K562 (cell line): Measurements from ENCODE around the gene LHB. TPM values are rescaled to one million over a fixed set of nuclear protein-coding genes. Genes with fewer than 3 reads are reported as not detected.

ENCODE experiments used
- ADNP ChIP-seq: fragments of 200-800 bp; sonication (Bioruptor generic); IDR thresholded peaks from 2 replicates; pipeline ENCODE4 v1.6.1; 2016; ENCODE audit warnings: missing genetic modification characterization, missing compliant biosample characterization
- AFF4 ChIP-seq: sonication (generic); formaldehyde crosslinking; IDR thresholded peaks from 2 replicates; pipeline ENCODE4 v1.8.0; 2023; ENCODE audit warnings: mild to moderate bottlenecking, missing genetic modification reagents
- BCOR ChIP-seq: fragments of 450-650 bp; IDR thresholded peaks from 2 replicates; pipeline ENCODE4 v1.6.1; 2016
- CBFB ChIP-seq: sonication (generic); formaldehyde crosslinking; IDR thresholded peaks from 2 replicates; pipeline ENCODE4 v1.4.0; 2020; ENCODE audit warnings: mild to moderate bottlenecking, missing genetic modification reagents
- CTCF ChIP-seq, 3 experiments: IDR thresholded peaks in 2 of 3; conservative IDR thresholded peaks in 1 of 3; 2 replicates each; pipeline ENCODE4 v1.5.1; 2011 to 2012; ENCODE audit warnings: low read length in 3 of 3, mild to moderate bottlenecking in 3 of 3, control low read depth in 2 of 3, improper control_type of control experiment in 1 of 3, inconsistent platforms in 1 of 3, low read depth in 1 of 3, mixed read lengths in 1 of 3, moderate library complexity in 1 of 3; ENCODE audit not compliant: insufficient read depth in 2 of 3
- HES1 ChIP-seq: fragments of 450-650 bp; IDR thresholded peaks from 2 replicates; pipeline ENCODE4 v1.6.1; 2016; ENCODE audit warnings: low read depth, mild to moderate bottlenecking, moderate library complexity
- HOXB6 ChIP-seq: fragments of 250-450 bp; sonication (Bioruptor Pico); IDR thresholded peaks from 2 replicates; pipeline ENCODE4 v1.5.1; 2022; ENCODE audit warnings: mild to moderate bottlenecking, borderline replicate concordance
- MEIS2 ChIP-seq: fragments of 450-650 bp; IDR thresholded peaks from 2 replicates; pipeline ENCODE4 v1.6.1; 2014; ENCODE audit warnings: mild to moderate bottlenecking; ENCODE audit not compliant: partially characterized antibody
- SNIP1 ChIP-seq: fragments of 450-650 bp; IDR thresholded peaks from 2 replicates; pipeline ENCODE4 v1.7.1; 2017; ENCODE audit warnings: low read depth, mild to moderate bottlenecking
- TAF1 ChIP-seq: IDR thresholded peaks from 2 replicates; pipeline ENCODE4 v1.6.1; 2011; ENCODE audit warnings: mild to moderate bottlenecking, low read length, moderate library complexity; ENCODE audit not compliant: insufficient read depth, control insufficient read depth, severe bottlenecking; ENCODE audit errors: extremely low read depth
- TBL1XR1 ChIP-seq, 2 experiments: IDR thresholded peaks; 2 replicates each; pipeline ENCODE4 v1.6.1; 2012; ENCODE audit warnings: improper control_type of control experiment in 2 of 2, low read length in 2 of 2, mild to moderate bottlenecking in 1 of 2
- ZKSCAN1 ChIP-seq: fragments of 150-350 bp; IDR thresholded peaks from 2 replicates; pipeline ENCODE4 v1.6.1; 2016; ENCODE audit warnings: low read depth, low read length
- ZNF408 ChIP-seq: fragments of 250-450 bp; sonication (Bioruptor Pico); IDR thresholded peaks from 2 replicates; pipeline ENCODE4 v1.4.0; 2020; ENCODE audit warnings: low read depth, mild to moderate bottlenecking, moderate library complexity
- ZNF696 ChIP-seq: fragments of 250-450 bp; sonication (Bioruptor Pico); conservative IDR thresholded peaks from 2 replicates; pipeline ENCODE4 v1.4.0; 2020; ENCODE audit warnings: mild to moderate bottlenecking, moderate library complexity
- ZNF780A ChIP-seq: fragments of 250-450 bp; sonication (Bioruptor Pico); IDR thresholded peaks from 2 replicates; pipeline ENCODE4 v1.5.0; 2021; ENCODE audit warnings: mild to moderate bottlenecking
- polyA plus RNA-seq, 8 experiments: library from polyadenylated mRNA; depleted of rRNA in 4 of 8; stranded (reverse) in 5 of 8; unstranded in 3 of 8; fragments of >200 nt; fragmentation: Nextera tagmentation in 2 of 8; fragmentation: Illumina TruSeq in 1 of 8; extraction: Ambion mirVana in 2 of 8; extraction: Trizol in 1 of 8; gene quantifications; 2 replicates each; pipeline versions ENCODE4 v1.2.1 to v1.2.3, GENCODE V29; 2011 to 2014; ENCODE audit warnings: inconsistent platforms in 1 of 8, missing spikeins in 1 of 8
- total RNA-seq, 7 experiments: library from RNA; depleted of rRNA in 6 of 7; stranded (reverse); fragments of >200 nt in 6 of 7; fragmentation: Illumina TruSeq in 2 of 7; extraction: Trizol in 2 of 7; gene quantifications; 2 replicates each; pipeline versions ENCODE4 v1.2.1 to v1.2.3, GENCODE V29; 2011 to 2021; ENCODE audit warnings: low replicate concordance in 1 of 7

LHB gene
- total and polyA plus RNA-seq, 9 of the 15 experiments (the other 6 are each of a cell fraction or from before 2014, with no cell fraction given), result 0.54 TPM; not detected in 8

- no peak for TF ChIP-seq ZNF408 (CRISPR knock-in tag)
- TF ChIP-seq HOXB6, result no peak
- TF ChIP-seq HES1, result no peak
- peak; percentile 97 to 98 (median 98) for TF ChIP-seq CTCF (IDR thresholded peaks at IDR 0.05 in 2 of 3, conservative IDR thresholded peaks at IDR 0.05 in 1 of 3; ENCODE audit: insufficient read depth in 2 of 3, low read depth in 1 of 3, low read length in 3 of 3)
- no peak for TF ChIP-seq ZNF780A (CRISPR knock-in tag)
- TF ChIP-seq SNIP1, result peak; percentile 79
- TF ChIP-seq TBL1XR1 (IDR thresholded peaks at IDR 0.05; ENCODE audit: low read length in 2 of 2), result 0 out of 4 replicates have a peak, but pooled peaks have one; percentile 12 to 32
- TF ChIP-seq ZNF696 (CRISPR knock-in tag), result no peak
- TF ChIP-seq AFF4 (CRISPR knock-in tag), result 0 out of 2 replicates have a peak, but pooled peaks have one; percentile 19
- TF ChIP-seq ADNP, result no peak
- 0 out of 2 replicates have a peak, but pooled peaks have one; percentile 12 for TF ChIP-seq CBFB (CRISPR knock-in tag)
- peak; percentile 8 for TF ChIP-seq MEIS2
- no peak for TF ChIP-seq ZKSCAN1
- TF ChIP-seq TAF1, result peak; percentile 95
- no peak for TF ChIP-seq BCOR
Measured at GRCh38 chr19:48993175-48994034, 23.5 kb downstream of the LHB start, which contains the start of the genes GYS1 and RUVBL2 (continued).
